ENCODE results near the gene FGD5. TPM values are rescaled to one million over a fixed set of nuclear protein-coding genes. Genes with fewer than 3 reads are reported as not detected.

Gene FGD5
- total and polyA plus RNA-seq, 4 experiments from 2014 or later = 0.06 TPM; not detected in 3

- H3K4me1 ChIP-seq (ENCODE audit: insufficient read depth, low read length) = no peaks in the 10 kb centered on the region
- Mint-ChIP-seq H3K27ac (peak overlapping the region in 1 of 7 donors; percentile 48), H3K9me3 (peaks cover 0 to 5% (median 0%) of the 10 kb centered on the region in 8 donors), H3K4me1 (no peaks in the 10 kb centered on the region), H3K36me3 (no peaks in the 10 kb centered on the region), H3K4me3 (no peak overlapping the region), H3K27me3 (peaks cover 2 to 7% of the 10 kb centered on the region in 2 donors)
- POLR2A ChIA-PET (ENCODE audit: partially characterized antibody) = no interaction called here
- no peaks in the 10 kb centered on the region for H3K9me3 ChIP-seq (ENCODE audit: control insufficient read depth in 1 of 2, low read length in 2 of 2)
- no peak for DNase-seq
- H3K36me3 ChIP-seq (ENCODE audit: insufficient read depth, low read length) = no peaks in the 10 kb centered on the region
- intact Hi-C loops (cut with micrococcal nuclease) = no loop called here
- no peak overlapping the region for H3K4me3 ChIP-seq (ENCODE audit: low read length in 2 of 2)
- CTCF ChIA-PET (ENCODE audit: partially characterized antibody) = interaction anchor here (0.8 kb wide), 1 partner anchor 125 kb away, joined by 3 read pairs; no protein-coding TSS in a partner anchor
- H3K27me3 ChIP-seq (ENCODE audit: insufficient read depth, low read length) = no peaks in the 10 kb centered on the region
- H3K27ac ChIP-seq (ENCODE audit: low read depth, low read length) = no peak overlapping the region
Measured at GRCh38 chr3:14796403-14797077, 22.2 kb upstream of the FGD5 start.

- intact Hi-C loops (cut with micrococcal nuclease) = no loop called here
- no peak overlapping the region for H3K27ac Mint-ChIP-seq
- peaks cover 2 to 6% of the 10 kb centered on the region in 2 donors for H3K27me3 Mint-ChIP-seq
- Histone ChIP-seq H3K4me3 (ENCODE audit: low read length in 2 of 2) (no peak overlapping the region), H3K4me1 (ENCODE audit: insufficient read depth, low read length) (no peaks in the 10 kb centered on the region), H3K36me3 (ENCODE audit: insufficient read depth, low read length) (no peaks in the 10 kb centered on the region), H3K9me3 (ENCODE audit: control insufficient read depth in 1 of 2, low read length in 2 of 2) (no peaks in the 10 kb centered on the region), H3K27me3 (ENCODE audit: insufficient read depth, low read length) (no peaks in the 10 kb centered on the region), H3K27ac (ENCODE audit: low read depth, low read length) (no peak overlapping the region)
- POLR2A ChIA-PET (ENCODE audit: partially characterized antibody) = no interaction called here
- H3K4me3 Mint-ChIP-seq = no peak overlapping the region
- CTCF ChIA-PET (ENCODE audit: partially characterized antibody) = no interaction called here
- peaks cover 0 to 5% (median 0%) of the 10 kb centered on the region in 8 donors for H3K9me3 Mint-ChIP-seq
- no peak for DNase-seq
- H3K4me1 Mint-ChIP-seq = no peaks in the 10 kb centered on the region
- H3K36me3 Mint-ChIP-seq = no peaks in the 10 kb centered on the region
Measured at GRCh38 chr3:14797731-14798130, 21.0 kb upstream of the FGD5 start.

GRCh38 chr3:14798231-14798630 lies 20.5 kb upstream of the FGD5 start:
- H3K9me3 ChIP-seq (ENCODE audit: control insufficient read depth in 1 of 2, low read length in 2 of 2) = no peaks in the 10 kb centered on the region
- H3K27me3 Mint-ChIP-seq = peaks cover 2 to 6% of the 10 kb centered on the region in 2 donors
- H3K4me1 ChIP-seq (ENCODE audit: insufficient read depth, low read length) = no peaks in the 10 kb centered on the region
- CTCF ChIA-PET (ENCODE audit: partially characterized antibody) = no interaction called here
- H3K4me3 Mint-ChIP-seq = no peak overlapping the region
- no peak overlapping the region for H3K27ac ChIP-seq (ENCODE audit: low read depth, low read length)
- POLR2A ChIA-PET (ENCODE audit: partially characterized antibody) = no interaction called here
- H3K4me3 ChIP-seq (ENCODE audit: low read length in 2 of 2) = no peak overlapping the region
- H3K4me1 Mint-ChIP-seq = no peaks in the 10 kb centered on the region
- no peak for DNase-seq
- no peaks in the 10 kb centered on the region for H3K36me3 ChIP-seq (ENCODE audit: insufficient read depth, low read length)
- H3K27ac Mint-ChIP-seq = no peak overlapping the region
- intact Hi-C loops (cut with micrococcal nuclease) = no loop called here
- no peaks in the 10 kb centered on the region for H3K36me3 Mint-ChIP-seq
- H3K27me3 ChIP-seq (ENCODE audit: insufficient read depth, low read length) = no peaks in the 10 kb centered on the region
- peaks cover 0 to 5% (median 0%) of the 10 kb centered on the region in 8 donors for H3K9me3 Mint-ChIP-seq

- intact Hi-C loops (cut with micrococcal nuclease) = no loop called here
- Histone ChIP-seq H3K9me3 (ENCODE audit: control insufficient read depth in 1 of 2, low read length in 2 of 2) (no peaks in the 10 kb centered on the region), H3K36me3 (ENCODE audit: insufficient read depth, low read length) (no peaks in the 10 kb centered on the region), H3K27me3 (ENCODE audit: insufficient read depth, low read length) (no peaks in the 10 kb centered on the region), H3K27ac (ENCODE audit: low read depth, low read length) (no peak overlapping the region), H3K4me3 (ENCODE audit: low read length in 2 of 2) (no peak overlapping the region), H3K4me1 (ENCODE audit: insufficient read depth, low read length) (no peaks in the 10 kb centered on the region)
- peaks cover 5 to 7% of the 10 kb centered on the region in 2 donors for H3K27me3 Mint-ChIP-seq
- ChIA-PET POLR2A (ENCODE audit: partially characterized antibody) (no interaction called here), CTCF (ENCODE audit: partially characterized antibody) (no interaction called here)
- H3K4me3 Mint-ChIP-seq = no peak overlapping the region
- DNase-seq = no peak
- no peaks in the 10 kb centered on the region for H3K4me1 Mint-ChIP-seq
- H3K36me3 Mint-ChIP-seq = no peaks in the 10 kb centered on the region
- H3K9me3 Mint-ChIP-seq = peaks cover 0 to 5% (median 0%) of the 10 kb centered on the region in 8 donors
- H3K27ac Mint-ChIP-seq = no peak overlapping the region
Measured at GRCh38 chr3:14799146-14799545, 19.6 kb upstream of the FGD5 start.

GRCh38 chr3:14801031-14801430 lies 17.7 kb upstream of the FGD5 start:
- Histone ChIP-seq H3K4me1 (ENCODE audit: insufficient read depth, low read length) (no peaks in the 10 kb centered on the region), H3K9me3 (ENCODE audit: control insufficient read depth in 1 of 2, low read length in 2 of 2) (no peaks in the 10 kb centered on the region), H3K27ac (ENCODE audit: low read depth, low read length) (no peak overlapping the region), H3K27me3 (ENCODE audit: insufficient read depth, low read length) (no peaks in the 10 kb centered on the region), H3K36me3 (ENCODE audit: insufficient read depth, low read length) (no peaks in the 10 kb centered on the region), H3K4me3 (ENCODE audit: low read length in 2 of 2) (no peak overlapping the region)
- intact Hi-C loops (cut with micrococcal nuclease) = no loop called here
- no peaks in the 10 kb centered on the region for H3K36me3 Mint-ChIP-seq
- H3K27me3 Mint-ChIP-seq = peaks cover 9 to 14% of the 10 kb centered on the region in 2 donors
- ChIA-PET POLR2A (ENCODE audit: partially characterized antibody) (no interaction called here), CTCF (ENCODE audit: partially characterized antibody) (no interaction called here)
- H3K9me3 Mint-ChIP-seq = peaks cover 0 to 7% (median 0%) of the 10 kb centered on the region in 8 donors
- no peak overlapping the region for H3K4me3 Mint-ChIP-seq
- H3K4me1 Mint-ChIP-seq = peaks cover 0 to 1% (median 0%) of the 10 kb centered on the region in 4 donors
- H3K27ac Mint-ChIP-seq = no peak overlapping the region
- no peak for DNase-seq

GRCh38 chr3:14801668-14802380 lies 16.9 kb upstream of the FGD5 start:
- POLR2A ChIA-PET (ENCODE audit: partially characterized antibody) = no interaction called here
- H3K27me3 Mint-ChIP-seq = peaks cover 11 to 14% of the 10 kb centered on the region in 2 donors
- H3K36me3 Mint-ChIP-seq = no peaks in the 10 kb centered on the region
- Histone ChIP-seq H3K27ac (ENCODE audit: low read depth, low read length) (no peak overlapping the region), H3K27me3 (ENCODE audit: insufficient read depth, low read length) (no peaks in the 10 kb centered on the region), H3K4me3 (ENCODE audit: low read length in 2 of 2) (no peak overlapping the region), H3K36me3 (ENCODE audit: insufficient read depth, low read length) (no peaks in the 10 kb centered on the region), H3K4me1 (ENCODE audit: insufficient read depth, low read length) (no peaks in the 10 kb centered on the region), H3K9me3 (ENCODE audit: control insufficient read depth in 1 of 2, low read length in 2 of 2) (no peaks in the 10 kb centered on the region)
- intact Hi-C loops (cut with micrococcal nuclease) = no loop called here
- peaks cover 0 to 7% (median 0%) of the 10 kb centered on the region in 8 donors for H3K9me3 Mint-ChIP-seq
- CTCF ChIA-PET (ENCODE audit: partially characterized antibody) = no interaction called here
- H3K27ac Mint-ChIP-seq = no peak overlapping the region
- no peak overlapping the region for H3K4me3 Mint-ChIP-seq
- H3K4me1 Mint-ChIP-seq = peaks cover 0 to 1% (median 0%) of the 10 kb centered on the region in 4 donors
- no peak for DNase-seq

- Mint-ChIP-seq H3K27ac (no peak overlapping the region), H3K36me3 (no peaks in the 10 kb centered on the region), H3K27me3 (peaks cover 12 to 15% of the 10 kb centered on the region in 2 donors), H3K9me3 (peaks cover 0 to 7% (median 0%) of the 10 kb centered on the region in 8 donors), H3K4me1 (peaks cover 0 to 1% (median 0%) of the 10 kb centered on the region in 4 donors), H3K4me3 (no peak overlapping the region)
- H3K27me3 ChIP-seq (ENCODE audit: insufficient read depth, low read length) = no peaks in the 10 kb centered on the region
- no peaks in the 10 kb centered on the region for H3K4me1 ChIP-seq (ENCODE audit: insufficient read depth, low read length)
- no peak overlapping the region for H3K4me3 ChIP-seq (ENCODE audit: low read length in 2 of 2)
- CTCF ChIA-PET (ENCODE audit: partially characterized antibody) = no interaction called here
- DNase-seq = no peak
- POLR2A ChIA-PET (ENCODE audit: partially characterized antibody) = no interaction called here
- no peaks in the 10 kb centered on the region for H3K9me3 ChIP-seq (ENCODE audit: control insufficient read depth in 1 of 2, low read length in 2 of 2)
- intact Hi-C loops (cut with micrococcal nuclease) = no loop called here
- no peak overlapping the region for H3K27ac ChIP-seq (ENCODE audit: low read depth, low read length)
- H3K36me3 ChIP-seq (ENCODE audit: insufficient read depth, low read length) = no peaks in the 10 kb centered on the region
Measured at GRCh38 chr3:14802381-14802731, 16.4 kb upstream of the FGD5 start.
